Measurements from ENCODE around the gene STK25.

GRCh38 chr2:241506793-241507429 is 1.5 kb downstream of the STK25 start:
- no peak for TF ChIP-seq CTCF (conservative IDR thresholded peaks at IDR 0.05; ENCODE audit: low read depth in 2 of 2)
- TF ChIP-seq CREB1 (CRISPR knock-in tag; IDR thresholded peaks at IDR 0.05; ENCODE audit: low read depth), result no peak
- no peak for TF ChIP-seq REST (IDR thresholded peaks at IDR 0.05; ENCODE audit: unreplicated experiment)
- TF ChIP-seq EZH2 (IDR thresholded peaks at IDR 0.05; ENCODE audit: low read depth, unreplicated experiment), result no peak
- no peak for TF ChIP-seq ZNF114 (CRISPR knock-in tag; IDR thresholded peaks at IDR 0.05)
- no peak for TF ChIP-seq ZNF462 (CRISPR knock-in tag; IDR thresholded peaks at IDR 0.05)
- TF ChIP-seq POLR2AphosphoS5 (IDR thresholded peaks at IDR 0.05; ENCODE audit: low read depth), result no peak
- no peak for TF ChIP-seq EZH2phosphoT487 (IDR thresholded peaks at IDR 0.05; ENCODE audit: unreplicated experiment)
- no peak for TF ChIP-seq ZNF331 (CRISPR knock-in tag; IDR thresholded peaks at IDR 0.05; ENCODE audit: low read depth)
- TF ChIP-seq JUNB (IDR thresholded peaks at IDR 0.05; ENCODE audit: unreplicated experiment), result no peak
- TF ChIP-seq ETS1 (IDR thresholded peaks at IDR 0.05), result no peak
- no peak for TF ChIP-seq STAT1 (IDR thresholded peaks at IDR 0.05; ENCODE audit: unreplicated experiment)
- TF ChIP-seq NANOG (IDR thresholded peaks at IDR 0.05; ENCODE audit: borderline replicate concordance), result no peak
